ENCODE data around the gene NSG1. TPM values are rescaled to one million over a fixed set of nuclear protein-coding genes. Genes with fewer than 3 reads are reported as not detected.

Gene NSG1
- total RNA-seq, 1 experiment from 2014 or later: not detected

GRCh38 chr4:4456816-4457578 is 70.1 kb downstream of the NSG1 start:
- DNase-seq (ENCODE audit: low read depth, low spot score): no peak

More at GRCh38 chr4:4456816-4457578, 70.1 kb downstream of the NSG1 start:
- CTCF ChIA-PET: no interaction called here
- ATAC-seq: no peak
- H3K4me3 ChIP-seq (ENCODE audit: low read depth in 2 of 2, low read length in 2 of 2): no peak overlapping the region
- in situ Hi-C loops (cut with HindIII; ENCODE audit: low pct_unique_long_range_greater_than_20kb, low sequenced_read_pairs): no loop called here
- BruUV-seq (replicated peaks): no TSS peak
- H3K4me1 ChIP-seq (ENCODE audit: control insufficient read depth, insufficient read depth, low read length): no peaks in the 10 kb centered on the region
- H3K27ac ChIP-seq (ENCODE audit: low read length): no peak overlapping the region
- no peaks in the 10 kb centered on the region for H3K9me3 ChIP-seq (ENCODE audit: control insufficient read depth, insufficient read depth, low read depth, low read length)
- no peaks in the 10 kb centered on the region; the same call in 1 of the 2 replicates for H3K36me3 ChIP-seq (ENCODE audit: control insufficient read depth, insufficient read depth, low read length)
- TF ChIP-seq SIN3A (IDR thresholded peaks at IDR 0.05; ENCODE audit: borderline replicate concordance, insufficient read depth, low read depth, low read length) (no peak), REST (IDR thresholded peaks at IDR 0.05; ENCODE audit: insufficient read depth in 1 of 2, low read depth in 2 of 2, low read length in 1 of 2) (no peak), TCF7L2 (IDR thresholded peaks at IDR 0.05; ENCODE audit: low read depth, low read length) (no peak), CTCF (IDR thresholded peaks at IDR 0.05) (no peak), POLR2AphosphoS5 (IDR thresholded peaks at IDR 0.05; ENCODE audit: low read depth, low read length) (no peak)
- intact Hi-C loops (cut with micrococcal nuclease; ENCODE audit: unreplicated experiment): no loop called here
- POLR2A ChIA-PET: no interaction called here
- H3K27me3 ChIP-seq (ENCODE audit: control insufficient read depth, insufficient read depth, low read length): no peaks in the 10 kb centered on the region
